ENCODE measurements around the gene RPL18.
A peak's percentile ranks its signal among the peaks of the same experiment; 100 is the strongest.

The RPL18 gene

DNA sequence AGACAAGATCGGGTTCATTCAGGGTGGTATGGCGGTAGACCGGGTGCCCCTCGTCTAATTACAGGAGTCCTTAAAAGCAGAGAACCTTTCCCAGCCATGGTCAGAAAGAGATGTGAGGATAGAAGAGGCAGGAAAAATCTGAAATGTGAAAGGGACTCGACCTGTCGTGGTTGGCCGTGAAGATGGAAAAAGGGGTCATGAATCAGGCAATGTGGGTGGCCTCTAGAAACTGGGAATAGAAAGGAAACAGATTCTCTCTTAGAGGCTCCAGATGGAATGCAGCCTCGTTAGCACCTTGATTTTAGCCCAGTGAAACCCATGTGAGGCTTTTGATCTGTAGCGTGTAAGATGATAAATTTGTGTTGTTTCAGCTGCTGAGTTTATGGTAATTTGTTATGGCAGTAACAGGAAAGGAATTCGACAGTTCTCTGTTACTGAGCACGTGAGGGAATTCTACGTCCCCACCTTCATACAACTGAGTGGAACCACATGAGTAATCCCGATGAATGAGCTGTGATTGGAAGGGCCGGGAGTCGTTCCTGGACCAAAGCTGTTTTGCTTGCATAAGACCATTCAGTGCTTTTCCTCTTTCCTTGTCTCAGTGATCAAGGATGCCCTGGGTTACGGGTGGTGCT lies 38.0 kb upstream of the RPL18 start (continued):
- TF ChIP-seq ZNF202 (tag by site-specific recombination; IDR thresholded peaks at IDR 0.05; ENCODE audit: borderline replicate concordance) (no peak), MZF1 (tag by site-specific recombination; IDR thresholded peaks at IDR 0.05; ENCODE audit: borderline replicate concordance) (0 out of 2 replicates have a peak, but pooled peaks have one; percentile 43), ZNF140 (tag by site-specific recombination; IDR thresholded peaks at IDR 0.05) (no peak), ZBTB48 (tag by site-specific recombination; IDR thresholded peaks at IDR 0.05) (no peak), ZBTB20 (tag by site-specific recombination; IDR thresholded peaks at IDR 0.05) (no peak), ZNF37A (tag by site-specific recombination; IDR thresholded peaks at IDR 0.05) (no peak), TRIM28 (IDR thresholded peaks at IDR 0.05; ENCODE audit: borderline replicate concordance, low read length) (no peak), ZFHX2 (tag by site-specific recombination; conservative IDR thresholded peaks at IDR 0.05) (no peak), ZNF394 (tag by site-specific recombination; IDR thresholded peaks at IDR 0.05; ENCODE audit: borderline replicate concordance) (no peak), ZNF324 (tag by site-specific recombination; IDR thresholded peaks at IDR 0.05) (no peak), BCL11B (tag by site-specific recombination; IDR thresholded peaks at IDR 0.05; ENCODE audit: low read depth) (no peak), SP2 (tag by site-specific recombination; IDR thresholded peaks at IDR 0.05) (peak; percentile 44), ZNF768 (tag by site-specific recombination; IDR thresholded peaks at IDR 0.05) (no peak), ZNF239 (tag by site-specific recombination; IDR thresholded peaks at IDR 0.05) (no peak)
- TF ChIP-seq, protein P1, sequence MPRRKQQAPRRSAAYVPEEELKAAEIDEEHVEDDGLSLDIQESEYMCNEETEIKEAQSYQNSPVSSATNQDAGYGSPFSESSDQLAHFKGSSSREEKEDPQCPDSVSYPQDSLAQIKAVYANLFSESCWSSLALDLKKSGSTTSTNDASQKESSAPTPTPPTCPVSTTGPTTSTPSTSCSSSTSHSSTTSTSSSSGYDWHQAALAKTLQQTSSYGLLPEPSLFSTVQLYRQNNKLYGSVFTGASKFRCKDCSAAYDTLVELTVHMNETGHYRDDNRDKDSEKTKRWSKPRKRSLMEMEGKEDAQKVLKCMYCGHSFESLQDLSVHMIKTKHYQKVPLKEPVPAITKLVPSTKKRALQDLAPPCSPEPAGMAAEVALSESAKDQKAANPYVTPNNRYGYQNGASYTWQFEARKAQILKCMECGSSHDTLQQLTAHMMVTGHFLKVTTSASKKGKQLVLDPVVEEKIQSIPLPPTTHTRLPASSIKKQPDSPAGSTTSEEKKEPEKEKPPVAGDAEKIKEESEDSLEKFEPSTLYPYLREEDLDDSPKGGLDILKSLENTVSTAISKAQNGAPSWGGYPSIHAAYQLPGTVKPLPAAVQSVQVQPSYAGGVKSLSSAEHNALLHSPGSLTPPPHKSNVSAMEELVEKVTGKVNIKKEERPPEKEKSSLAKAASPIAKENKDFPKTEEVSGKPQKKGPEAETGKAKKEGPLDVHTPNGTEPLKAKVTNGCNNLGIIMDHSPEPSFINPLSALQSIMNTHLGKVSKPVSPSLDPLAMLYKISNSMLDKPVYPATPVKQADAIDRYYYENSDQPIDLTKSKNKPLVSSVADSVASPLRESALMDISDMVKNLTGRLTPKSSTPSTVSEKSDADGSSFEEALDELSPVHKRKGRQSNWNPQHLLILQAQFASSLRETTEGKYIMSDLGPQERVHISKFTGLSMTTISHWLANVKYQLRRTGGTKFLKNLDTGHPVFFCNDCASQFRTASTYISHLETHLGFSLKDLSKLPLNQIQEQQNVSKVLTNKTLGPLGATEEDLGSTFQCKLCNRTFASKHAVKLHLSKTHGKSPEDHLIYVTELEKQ (tag by site-specific recombination; IDR thresholded peaks at IDR 0.05; ENCODE audit: borderline replicate concordance) = 0 out of 2 replicates have a peak, but pooled peaks have one; percentile 13
- TF ChIP-seq, protein P2, sequence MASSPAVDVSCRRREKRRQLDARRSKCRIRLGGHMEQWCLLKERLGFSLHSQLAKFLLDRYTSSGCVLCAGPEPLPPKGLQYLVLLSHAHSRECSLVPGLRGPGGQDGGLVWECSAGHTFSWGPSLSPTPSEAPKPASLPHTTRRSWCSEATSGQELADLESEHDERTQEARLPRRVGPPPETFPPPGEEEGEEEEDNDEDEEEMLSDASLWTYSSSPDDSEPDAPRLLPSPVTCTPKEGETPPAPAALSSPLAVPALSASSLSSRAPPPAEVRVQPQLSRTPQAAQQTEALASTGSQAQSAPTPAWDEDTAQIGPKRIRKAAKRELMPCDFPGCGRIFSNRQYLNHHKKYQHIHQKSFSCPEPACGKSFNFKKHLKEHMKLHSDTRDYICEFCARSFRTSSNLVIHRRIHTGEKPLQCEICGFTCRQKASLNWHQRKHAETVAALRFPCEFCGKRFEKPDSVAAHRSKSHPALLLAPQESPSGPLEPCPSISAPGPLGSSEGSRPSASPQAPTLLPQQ (tag by site-specific recombination; IDR thresholded peaks at IDR 0.05) = peak; percentile 70; the same call in 1 of the 2 replicates
- TF ChIP-seq, protein P3, sequence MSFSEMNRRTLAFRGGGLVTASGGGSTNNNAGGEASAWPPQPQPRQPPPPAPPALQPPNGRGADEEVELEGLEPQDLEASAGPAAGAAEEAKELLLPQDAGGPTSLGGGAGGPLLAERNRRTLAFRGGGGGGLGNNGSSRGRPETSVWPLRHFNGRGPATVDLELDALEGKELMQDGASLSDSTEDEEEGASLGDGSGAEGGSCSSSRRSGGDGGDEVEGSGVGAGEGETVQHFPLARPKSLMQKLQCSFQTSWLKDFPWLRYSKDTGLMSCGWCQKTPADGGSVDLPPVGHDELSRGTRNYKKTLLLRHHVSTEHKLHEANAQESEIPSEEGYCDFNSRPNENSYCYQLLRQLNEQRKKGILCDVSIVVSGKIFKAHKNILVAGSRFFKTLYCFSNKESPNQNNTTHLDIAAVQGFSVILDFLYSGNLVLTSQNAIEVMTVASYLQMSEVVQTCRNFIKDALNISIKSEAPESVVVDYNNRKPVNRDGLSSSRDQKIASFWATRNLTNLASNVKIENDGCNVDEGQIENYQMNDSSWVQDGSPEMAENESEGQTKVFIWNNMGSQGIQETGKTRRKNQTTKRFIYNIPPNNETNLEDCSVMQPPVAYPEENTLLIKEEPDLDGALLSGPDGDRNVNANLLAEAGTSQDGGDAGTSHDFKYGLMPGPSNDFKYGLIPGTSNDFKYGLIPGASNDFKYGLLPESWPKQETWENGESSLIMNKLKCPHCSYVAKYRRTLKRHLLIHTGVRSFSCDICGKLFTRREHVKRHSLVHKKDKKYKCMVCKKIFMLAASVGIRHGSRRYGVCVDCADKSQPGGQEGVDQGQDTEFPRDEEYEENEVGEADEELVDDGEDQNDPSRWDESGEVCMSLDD (tag by site-specific recombination; IDR thresholded peaks at IDR 0.05) = no peak
- TF ChIP-seq, protein P4, sequence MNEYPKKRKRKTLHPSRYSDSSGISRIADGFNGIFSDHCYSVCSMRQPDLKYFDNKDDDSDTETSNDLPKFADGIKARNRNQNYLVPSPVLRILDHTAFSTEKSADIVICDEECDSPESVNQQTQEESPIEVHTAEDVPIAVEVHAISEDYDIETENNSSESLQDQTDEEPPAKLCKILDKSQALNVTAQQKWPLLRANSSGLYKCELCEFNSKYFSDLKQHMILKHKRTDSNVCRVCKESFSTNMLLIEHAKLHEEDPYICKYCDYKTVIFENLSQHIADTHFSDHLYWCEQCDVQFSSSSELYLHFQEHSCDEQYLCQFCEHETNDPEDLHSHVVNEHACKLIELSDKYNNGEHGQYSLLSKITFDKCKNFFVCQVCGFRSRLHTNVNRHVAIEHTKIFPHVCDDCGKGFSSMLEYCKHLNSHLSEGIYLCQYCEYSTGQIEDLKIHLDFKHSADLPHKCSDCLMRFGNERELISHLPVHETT (tag by site-specific recombination; IDR thresholded peaks at IDR 0.05) = no peak
- TF ChIP-seq, protein P5, sequence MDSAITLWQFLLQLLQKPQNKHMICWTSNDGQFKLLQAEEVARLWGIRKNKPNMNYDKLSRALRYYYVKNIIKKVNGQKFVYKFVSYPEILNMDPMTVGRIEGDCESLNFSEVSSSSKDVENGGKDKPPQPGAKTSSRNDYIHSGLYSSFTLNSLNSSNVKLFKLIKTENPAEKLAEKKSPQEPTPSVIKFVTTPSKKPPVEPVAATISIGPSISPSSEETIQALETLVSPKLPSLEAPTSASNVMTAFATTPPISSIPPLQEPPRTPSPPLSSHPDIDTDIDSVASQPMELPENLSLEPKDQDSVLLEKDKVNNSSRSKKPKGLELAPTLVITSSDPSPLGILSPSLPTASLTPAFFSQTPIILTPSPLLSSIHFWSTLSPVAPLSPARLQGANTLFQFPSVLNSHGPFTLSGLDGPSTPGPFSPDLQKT (IDR thresholded peaks at IDR 0.05; ENCODE audit: borderline replicate concordance, low read depth, low read length) = no peak
- TF ChIP-seq, protein P6, sequence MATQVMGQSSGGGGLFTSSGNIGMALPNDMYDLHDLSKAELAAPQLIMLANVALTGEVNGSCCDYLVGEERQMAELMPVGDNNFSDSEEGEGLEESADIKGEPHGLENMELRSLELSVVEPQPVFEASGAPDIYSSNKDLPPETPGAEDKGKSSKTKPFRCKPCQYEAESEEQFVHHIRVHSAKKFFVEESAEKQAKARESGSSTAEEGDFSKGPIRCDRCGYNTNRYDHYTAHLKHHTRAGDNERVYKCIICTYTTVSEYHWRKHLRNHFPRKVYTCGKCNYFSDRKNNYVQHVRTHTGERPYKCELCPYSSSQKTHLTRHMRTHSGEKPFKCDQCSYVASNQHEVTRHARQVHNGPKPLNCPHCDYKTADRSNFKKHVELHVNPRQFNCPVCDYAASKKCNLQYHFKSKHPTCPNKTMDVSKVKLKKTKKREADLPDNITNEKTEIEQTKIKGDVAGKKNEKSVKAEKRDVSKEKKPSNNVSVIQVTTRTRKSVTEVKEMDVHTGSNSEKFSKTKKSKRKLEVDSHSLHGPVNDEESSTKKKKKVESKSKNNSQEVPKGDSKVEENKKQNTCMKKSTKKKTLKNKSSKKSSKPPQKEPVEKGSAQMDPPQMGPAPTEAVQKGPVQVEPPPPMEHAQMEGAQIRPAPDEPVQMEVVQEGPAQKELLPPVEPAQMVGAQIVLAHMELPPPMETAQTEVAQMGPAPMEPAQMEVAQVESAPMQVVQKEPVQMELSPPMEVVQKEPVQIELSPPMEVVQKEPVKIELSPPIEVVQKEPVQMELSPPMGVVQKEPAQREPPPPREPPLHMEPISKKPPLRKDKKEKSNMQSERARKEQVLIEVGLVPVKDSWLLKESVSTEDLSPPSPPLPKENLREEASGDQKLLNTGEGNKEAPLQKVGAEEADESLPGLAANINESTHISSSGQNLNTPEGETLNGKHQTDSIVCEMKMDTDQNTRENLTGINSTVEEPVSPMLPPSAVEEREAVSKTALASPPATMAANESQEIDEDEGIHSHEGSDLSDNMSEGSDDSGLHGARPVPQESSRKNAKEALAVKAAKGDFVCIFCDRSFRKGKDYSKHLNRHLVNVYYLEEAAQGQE (tag by site-specific recombination; IDR thresholded peaks at IDR 0.05) = no peak
- TF ChIP-seq, protein P7, sequence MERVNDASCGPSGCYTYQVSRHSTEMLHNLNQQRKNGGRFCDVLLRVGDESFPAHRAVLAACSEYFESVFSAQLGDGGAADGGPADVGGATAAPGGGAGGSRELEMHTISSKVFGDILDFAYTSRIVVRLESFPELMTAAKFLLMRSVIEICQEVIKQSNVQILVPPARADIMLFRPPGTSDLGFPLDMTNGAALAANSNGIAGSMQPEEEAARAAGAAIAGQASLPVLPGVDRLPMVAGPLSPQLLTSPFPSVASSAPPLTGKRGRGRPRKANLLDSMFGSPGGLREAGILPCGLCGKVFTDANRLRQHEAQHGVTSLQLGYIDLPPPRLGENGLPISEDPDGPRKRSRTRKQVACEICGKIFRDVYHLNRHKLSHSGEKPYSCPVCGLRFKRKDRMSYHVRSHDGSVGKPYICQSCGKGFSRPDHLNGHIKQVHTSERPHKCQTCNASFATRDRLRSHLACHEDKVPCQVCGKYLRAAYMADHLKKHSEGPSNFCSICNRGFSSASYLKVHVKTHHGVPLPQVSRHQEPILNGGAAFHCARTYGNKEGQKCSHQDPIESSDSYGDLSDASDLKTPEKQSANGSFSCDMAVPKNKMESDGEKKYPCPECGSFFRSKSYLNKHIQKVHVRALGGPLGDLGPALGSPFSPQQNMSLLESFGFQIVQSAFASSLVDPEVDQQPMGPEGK (tag by site-specific recombination; IDR thresholded peaks at IDR 0.05) = no peak

Data from HEK293 (cell line).